HG03575 (cell line): ENCODE data around the gene ARRDC4.
"Not testable (repeated sequence)": the region's sequence is repeated elsewhere in the genome, so short reads cannot be mapped to it uniquely, and the experiment has no call there.

Experiments used
- ATAC-seq: cut with Tn5 transposase; IDR thresholded peaks from one replicate; pipeline ENCODE4 v1.9.1; 2021; ENCODE audit not compliant: unreplicated experiment, insufficient number of reproducible peaks, low FRiP score; ENCODE audit errors: extremely low read depth

ARRDC4 gene

DNA sequence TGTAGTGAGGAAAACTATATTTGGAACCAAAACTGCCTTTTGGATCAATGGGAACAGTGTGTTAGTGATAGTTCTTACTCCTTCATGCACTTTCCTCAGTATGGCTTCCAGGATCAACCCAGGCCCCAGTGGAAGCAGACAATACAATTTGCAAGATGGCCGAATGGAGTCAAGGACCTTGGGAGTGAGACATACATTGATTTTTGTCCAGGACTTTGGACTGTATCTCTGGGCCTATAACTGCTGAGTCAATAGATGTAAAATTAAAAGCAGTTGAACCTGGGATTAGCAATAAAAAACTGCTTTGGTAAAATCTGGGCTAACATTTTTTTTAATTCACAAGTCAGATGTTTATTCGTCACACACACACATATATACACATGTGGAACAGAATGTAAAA lies 1.8 kb downstream of the ARRDC4 start:
- no peak for ATAC-seq

DNA sequence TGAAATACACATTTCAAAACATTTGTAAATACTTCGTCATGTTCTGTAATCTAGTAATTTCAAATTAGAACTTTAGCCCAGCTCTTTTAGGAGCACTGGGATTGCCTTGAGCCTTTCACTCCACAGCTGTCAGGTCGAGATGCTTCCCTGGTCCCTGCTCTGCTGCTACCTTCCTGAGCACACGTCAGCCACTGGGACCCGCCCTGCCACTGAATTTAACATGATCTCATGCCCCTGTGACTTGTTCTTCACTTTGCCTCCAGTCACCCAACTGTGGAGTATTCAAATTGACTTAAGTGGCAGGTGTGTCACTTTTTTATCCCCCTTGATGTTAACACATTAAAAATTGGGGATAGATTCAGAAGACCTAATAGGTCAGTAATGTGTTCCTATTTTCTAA lies 3.3 kb downstream of the ARRDC4 start:
- no peak for ATAC-seq

GRCh38 chr15:97966246-97966645 lies 5.7 kb downstream of the ARRDC4 start:
- ATAC-seq: no peak

GRCh38 chr15:97966924-97967620 lies 6.6 kb downstream of the ARRDC4 start:
- ATAC-seq: no peak

DNA sequence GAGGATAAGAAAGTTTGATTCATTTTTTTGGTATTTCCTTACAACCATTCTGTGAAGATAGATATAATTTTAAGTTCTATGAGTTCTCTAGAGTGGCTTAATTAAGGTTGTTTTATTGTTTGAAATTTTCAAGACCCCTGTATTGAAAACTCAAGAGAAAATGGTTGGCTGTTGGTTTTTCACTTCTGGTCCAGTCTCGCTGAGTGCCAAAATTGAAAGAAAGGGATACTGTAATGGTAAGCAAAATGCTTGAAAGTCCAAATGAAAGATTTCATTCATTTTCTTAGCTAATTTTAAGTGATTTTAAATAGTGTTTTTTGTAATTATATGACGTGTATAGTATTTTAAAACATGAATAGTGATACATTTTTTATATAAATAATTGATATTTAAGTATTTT lies 7.4 kb downstream of the ARRDC4 start:
- ATAC-seq: no peak

DNA sequence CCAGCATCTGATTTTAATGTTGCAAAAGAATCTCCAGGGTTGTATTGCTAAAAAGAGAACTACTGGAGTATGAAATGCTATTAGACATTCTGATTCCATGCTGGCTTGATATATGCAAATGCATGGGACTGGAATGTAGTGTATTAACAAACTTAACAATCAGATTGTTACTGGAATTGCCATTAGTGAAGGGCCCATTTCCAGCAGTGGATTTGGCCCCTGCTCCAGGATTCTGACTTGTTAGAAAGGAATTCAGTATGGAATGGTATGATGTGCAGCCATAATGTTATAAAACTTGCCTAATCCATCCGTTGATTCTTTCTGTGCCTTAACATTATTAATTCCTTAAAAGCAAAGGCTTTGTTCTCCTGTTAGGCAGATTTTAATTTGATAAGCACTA lies 7.9 kb downstream of the ARRDC4 start:
- no peak for ATAC-seq

GRCh38 chr15:97972366-97972765 lies 11.9 kb downstream of the ARRDC4 start:
- no peak for ATAC-seq

- no peak for ATAC-seq
Measured at GRCh38 chr15:97976129-97976528, 15.6 kb downstream of the ARRDC4 start.

DNA sequence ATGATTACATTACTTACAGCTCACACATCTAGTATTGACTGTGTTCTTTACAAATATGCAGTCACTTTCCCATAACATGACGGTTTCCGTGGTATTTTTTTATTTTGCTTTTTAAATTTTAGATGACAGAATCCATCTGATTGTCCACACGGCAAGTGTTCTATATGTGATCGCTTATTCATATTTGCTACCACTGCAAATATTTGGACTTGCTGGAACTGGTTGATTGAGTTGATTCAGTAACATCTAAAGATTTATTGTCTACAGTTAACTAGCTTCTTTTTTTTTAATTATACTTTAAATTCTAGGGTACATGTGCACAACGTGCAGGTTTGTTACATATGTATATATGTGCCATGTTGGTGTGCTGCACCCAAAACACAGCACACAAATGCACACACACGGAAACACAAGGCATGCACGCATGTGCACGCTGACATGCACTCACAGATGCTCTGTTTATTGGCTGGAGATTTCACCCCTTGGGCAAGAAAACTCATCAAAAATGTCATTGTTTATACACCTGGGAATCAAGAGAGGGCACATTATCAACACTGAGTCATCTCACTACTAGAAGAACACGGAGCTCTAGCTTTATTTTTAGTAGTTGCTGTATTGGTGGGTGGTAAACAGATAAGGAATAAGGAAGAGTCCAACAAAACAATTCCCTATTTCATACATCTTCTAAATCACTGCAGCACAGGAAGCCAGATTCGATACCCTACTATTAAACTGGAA lies 16.4 kb downstream of the ARRDC4 start:
- no peak for ATAC-seq

- ATAC-seq: no peak
Measured at GRCh38 chr15:97977734-97978133, 17.2 kb downstream of the ARRDC4 start.

DNA sequence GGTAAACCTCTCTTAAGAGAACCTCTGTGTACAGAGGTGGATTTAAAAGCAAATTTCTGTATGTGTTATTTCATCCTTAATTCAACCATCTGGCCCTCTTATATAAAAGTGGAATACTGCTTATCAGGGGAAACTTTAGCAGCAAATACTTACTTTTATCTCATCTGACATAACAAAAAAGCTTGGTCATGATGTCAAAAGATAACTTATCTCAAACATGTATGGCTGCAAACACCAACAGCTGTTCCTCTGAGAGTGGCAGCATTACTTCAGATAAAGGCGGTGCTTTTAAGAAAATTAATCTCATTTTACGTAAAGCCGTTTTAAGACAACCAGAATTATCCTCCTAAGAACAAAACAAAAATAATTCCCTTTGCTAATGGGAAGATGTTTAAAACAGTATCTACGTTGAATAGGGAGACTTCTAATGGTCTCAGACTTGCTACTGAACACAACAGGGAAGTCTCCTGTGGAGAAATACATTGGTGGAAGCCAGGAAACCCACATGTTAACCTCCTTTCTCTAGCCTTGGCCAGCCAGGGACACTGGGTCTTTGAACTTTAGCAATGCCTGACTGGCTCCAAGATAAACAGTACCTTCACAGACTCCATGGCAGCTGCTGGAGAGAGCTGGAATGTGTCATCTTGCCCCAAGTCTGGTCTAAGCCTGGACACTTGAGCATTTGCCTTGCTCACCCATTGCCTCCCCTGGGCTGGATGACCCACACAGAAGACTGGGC lies 18.1 kb downstream of the ARRDC4 start:
- no peak for ATAC-seq

DNA sequence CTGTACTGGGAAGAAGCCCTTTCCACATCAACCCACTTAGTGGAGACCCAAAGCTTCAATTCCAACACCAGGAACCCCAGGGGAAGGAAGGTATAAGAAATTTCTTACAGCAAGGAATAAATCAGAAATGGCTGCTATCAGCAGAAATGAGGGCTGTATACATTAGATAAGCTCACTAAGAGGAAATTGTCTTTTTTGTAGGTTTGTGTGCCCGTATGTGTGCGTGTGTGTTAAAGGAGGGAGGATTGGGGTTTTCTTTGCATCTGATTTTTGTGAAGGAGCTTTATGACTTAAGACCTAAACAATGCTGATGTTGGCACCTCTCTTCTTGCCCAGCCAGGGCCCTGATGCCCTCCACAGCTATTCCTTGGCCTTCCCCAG lies 18.6 kb downstream of the ARRDC4 start:
- ATAC-seq: no peak

DNA sequence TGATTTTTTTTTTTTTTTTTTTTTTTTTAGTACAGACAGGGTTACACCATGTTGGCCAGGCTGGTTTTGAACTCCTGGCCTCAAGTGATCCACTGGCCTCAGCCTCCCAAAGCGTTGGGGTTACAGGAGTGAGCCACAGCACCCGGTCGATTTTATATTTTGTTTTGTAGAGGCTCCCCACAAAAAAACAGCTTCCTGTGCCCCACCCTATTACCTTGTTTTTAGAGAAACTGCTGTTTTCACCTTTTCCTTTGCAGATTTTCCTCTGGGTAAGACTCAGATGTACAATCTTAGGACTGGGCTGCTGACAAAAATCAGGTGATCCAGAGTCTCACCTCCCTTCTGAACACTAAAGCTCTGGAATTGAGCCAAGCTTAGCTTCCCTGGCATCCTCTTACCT lies 20.6 kb downstream of the ARRDC4 start:
- ATAC-seq: no peak

DNA sequence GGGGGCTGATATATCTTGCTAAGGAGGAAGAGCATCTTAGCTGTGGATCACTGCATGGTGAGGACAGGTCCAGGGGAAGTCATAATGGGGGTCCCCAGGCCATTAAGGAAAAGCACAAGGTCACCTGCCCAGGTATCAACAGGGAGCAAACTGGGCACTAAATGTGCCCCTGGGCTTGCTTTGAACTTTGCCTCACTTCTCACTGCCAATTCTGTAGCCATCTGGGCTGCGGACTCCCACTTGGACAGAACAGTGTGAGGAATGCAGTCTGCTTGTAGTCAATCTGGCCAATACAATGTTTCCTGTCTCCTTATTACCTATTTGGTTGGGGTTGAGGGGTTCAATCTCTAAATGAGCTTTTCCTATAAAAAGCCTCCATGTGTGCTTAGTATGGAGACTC lies 21.3 kb downstream of the ARRDC4 start:
- ATAC-seq: no peak

GRCh38 chr15:97984157-97984556 lies 23.7 kb downstream of the ARRDC4 start:
- no peak for ATAC-seq

GRCh38 chr15:97985979-97986378 lies 25.5 kb downstream of the ARRDC4 start:
- ATAC-seq: not testable (repeated sequence)

- ATAC-seq: no peak
Measured at GRCh38 chr15:97986781-97987180, 26.3 kb downstream of the ARRDC4 start.

DNA sequence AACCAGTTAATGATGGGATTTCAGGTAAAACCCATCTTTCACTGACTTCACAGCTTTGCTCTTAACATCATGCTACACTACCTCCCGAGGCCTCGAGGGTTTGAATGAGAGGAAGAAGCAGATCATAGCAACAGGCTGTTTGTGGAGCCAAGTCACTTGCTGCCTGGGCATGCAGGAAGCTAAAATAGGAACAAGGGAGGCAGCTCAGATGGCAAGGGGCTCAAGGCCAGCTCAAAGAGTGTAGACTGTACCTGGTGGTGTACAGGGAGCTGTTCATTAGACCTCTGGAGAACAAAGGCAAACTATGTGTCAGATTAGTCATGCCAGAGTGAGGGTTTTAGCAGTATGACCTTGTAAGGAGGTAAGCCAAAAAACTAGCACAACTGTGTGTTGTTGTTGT lies 28.8 kb downstream of the ARRDC4 start:
- ATAC-seq: no peak

DNA sequence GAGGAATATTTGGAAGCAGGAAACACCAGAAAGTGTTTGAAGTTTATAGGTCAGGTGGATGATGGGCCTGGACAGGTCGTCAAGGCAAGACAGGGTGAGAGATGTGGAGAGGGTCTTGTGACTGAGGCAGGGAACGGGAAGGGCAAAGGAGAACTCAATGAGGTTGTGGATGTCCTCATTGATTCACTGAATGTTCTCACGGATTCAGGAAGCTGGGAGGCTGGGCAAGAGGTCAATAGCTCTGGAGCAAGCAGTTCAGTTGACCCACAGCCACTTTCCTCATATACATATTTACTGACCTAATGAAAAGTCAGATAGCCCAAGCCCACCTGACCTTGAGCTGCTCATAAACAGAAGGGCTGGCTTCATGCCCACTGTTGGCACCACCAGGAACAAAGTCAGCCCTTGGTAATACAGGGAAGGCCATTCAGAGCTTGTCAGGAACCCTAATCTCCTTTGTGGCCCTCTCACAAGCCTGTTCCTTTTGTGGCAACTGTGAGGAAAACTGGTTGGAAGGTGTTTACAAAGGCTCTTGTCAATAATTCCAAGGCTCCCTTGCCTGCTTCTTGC lies 31.6 kb downstream of the ARRDC4 start:
- no peak for ATAC-seq

GRCh38 chr15:97992823-97993222 lies 32.3 kb downstream of the ARRDC4 start:
- ATAC-seq: no peak
